WTC11 (cell line): ENCODE results near the gene TUBGCP2. TPM values are rescaled to one million over a fixed set of nuclear protein-coding genes. Genes with fewer than 3 reads are reported as not detected.

ENCODE experiments used
- ATAC-seq: fragments of 200-7000 bp; cut with Tn5 transposase; 2 replicates; pipeline ENCODE4 v1.10.0; 2021; ENCODE audit warnings: mild to moderate bottlenecking, moderate library complexity
- CTCF ChIA-PET: fragments of 300-600 bp; sonication (Branson Sonifier 250); formaldehyde crosslinking; loops from one replicate; lab custom pipeline; 2021; ENCODE audit warnings: antibody characterized with exemption; lab: Charles Lee
- POLR2A ChIA-PET: fragments of 350-600 bp; sonication (Branson Sonifier 250); formaldehyde crosslinking; loops from one replicate; lab custom pipeline; 2021; ENCODE audit warnings: antibody characterized with exemption; lab: Charles Lee
- DNase-seq: peaks from one replicate; pipeline ENCODE4 v3.0.0; 2021; ENCODE audit warnings: low spot score
- H3K27ac Mint-ChIP-seq: 2 replicates; pipeline ENCODE4 v1.8.0; 2021; ENCODE audit warnings: mixed read lengths
- H3K27me3 Mint-ChIP-seq: 2 replicates; pipeline ENCODE4 v1.8.0; 2021; ENCODE audit warnings: low read depth, mild to moderate bottlenecking, moderate library complexity, mixed read lengths
- H3K36me3 Mint-ChIP-seq: 2 replicates; pipeline ENCODE4 v1.8.0; 2021; ENCODE audit warnings: mixed read lengths
- H3K4me1 Mint-ChIP-seq: 2 replicates; pipeline ENCODE4 v1.8.0; 2022; ENCODE audit warnings: mixed read lengths
- H3K4me3 Mint-ChIP-seq: 2 replicates; pipeline ENCODE4 v1.8.0; 2021; ENCODE audit warnings: mild to moderate bottlenecking, moderate library complexity, mixed read lengths
- H3K9me3 Mint-ChIP-seq: 2 replicates; pipeline ENCODE4 v1.8.0; 2021; ENCODE audit warnings: mixed read lengths
- AFF4 ChIP-seq: sonication (generic); formaldehyde crosslinking; IDR thresholded peaks from 2 replicates; pipeline ENCODE4 v1.8.1; 2023; ENCODE audit warnings: mild to moderate bottlenecking, missing genetic modification reagents, borderline replicate concordance
- ARID4B ChIP-seq: sonication (generic); formaldehyde crosslinking; IDR thresholded peaks from 2 replicates; pipeline ENCODE4 v1.8.0; 2023; ENCODE audit warnings: missing genetic modification reagents, mild to moderate bottlenecking, borderline replicate concordance
- ATF1 ChIP-seq: sonication (generic); formaldehyde crosslinking; IDR thresholded peaks from 2 replicates; pipeline ENCODE4 v1.8.1; 2023; ENCODE audit warnings: mild to moderate bottlenecking, moderate library complexity, missing genetic modification reagents
- E2F5 ChIP-seq: sonication (generic); formaldehyde crosslinking; IDR thresholded peaks from 2 replicates; pipeline ENCODE4 v1.8.1; 2022; ENCODE audit warnings: mild to moderate bottlenecking, moderate library complexity, missing genetic modification reagents
- EMX1 ChIP-seq: fragments of 250-450 bp; sonication (Bioruptor Pico); IDR thresholded peaks from 2 replicates; pipeline ENCODE4 v1.8.0; 2021; ENCODE audit warnings: mild to moderate bottlenecking
- FOXJ3 ChIP-seq: sonication (generic); formaldehyde crosslinking; IDR thresholded peaks from 2 replicates; pipeline ENCODE4 v1.9.0; 2021; ENCODE audit warnings: missing genetic modification reagents, mild to moderate bottlenecking, borderline replicate concordance
- IRF2 ChIP-seq: sonication (generic); formaldehyde crosslinking; IDR thresholded peaks from 2 replicates; pipeline ENCODE4 v1.8.0; 2022; ENCODE audit warnings: low read depth, missing genetic modification reagents, borderline replicate concordance
- MXD4 ChIP-seq: fragments of 250-450 bp; sonication (Bioruptor Pico); IDR thresholded peaks from 2 replicates; pipeline ENCODE4 v1.8.0; 2021; ENCODE audit warnings: mild to moderate bottlenecking, moderate library complexity, borderline replicate concordance
- OVOL2 ChIP-seq: fragments of 250-450 bp; sonication (Bioruptor Pico); IDR thresholded peaks from 2 replicates; pipeline ENCODE4 v1.9.0; 2021; ENCODE audit warnings: mild to moderate bottlenecking, borderline replicate concordance
- ZBTB21 ChIP-seq: sonication (generic); formaldehyde crosslinking; IDR thresholded peaks from 2 replicates; pipeline ENCODE4 v1.8.1; 2023; ENCODE audit warnings: mild to moderate bottlenecking, missing genetic modification reagents, borderline replicate concordance
- ZNF671 ChIP-seq: fragments of 250-450 bp; sonication (Bioruptor Pico); IDR thresholded peaks from 2 replicates; pipeline ENCODE4 v1.8.0; 2021; ENCODE audit warnings: mild to moderate bottlenecking
- total RNA-seq: library from RNA; stranded (reverse); gene quantifications from 3 replicates; pipeline ENCODE4 v1.2.3, GENCODE V29; 2021
- TF ChIP-seq, protein P1 (sequence below): sonication (generic); formaldehyde crosslinking; conservative IDR thresholded peaks from 2 replicates; pipeline ENCODE4 v1.8.1; 2022; ENCODE audit warnings: mild to moderate bottlenecking, missing genetic modification reagents
- TF ChIP-seq, protein P2 (sequence below): sonication (generic); formaldehyde crosslinking; IDR thresholded peaks from 2 replicates; pipeline ENCODE4 v1.8.1; 2023; ENCODE audit warnings: mild to moderate bottlenecking, missing genetic modification reagents, moderate library complexity
- TF ChIP-seq, protein P3 (sequence below): fragments of 200-600 bp; IDR thresholded peaks from 2 replicates; pipeline ENCODE4 v1.8.0; 2022; ENCODE audit warnings: antibody characterized with exemption
- TF ChIP-seq, protein P4 (sequence below): fragments of 250-450 bp; sonication (Bioruptor Pico); IDR thresholded peaks from 2 replicates; pipeline ENCODE4 v1.9.0; 2021; ENCODE audit warnings: moderate library complexity, mild to moderate bottlenecking, inconsistent platforms, borderline replicate concordance

The TUBGCP2 gene
- total RNA-seq, 1 experiment from 2014 or later, result 62.5 TPM

DNA sequence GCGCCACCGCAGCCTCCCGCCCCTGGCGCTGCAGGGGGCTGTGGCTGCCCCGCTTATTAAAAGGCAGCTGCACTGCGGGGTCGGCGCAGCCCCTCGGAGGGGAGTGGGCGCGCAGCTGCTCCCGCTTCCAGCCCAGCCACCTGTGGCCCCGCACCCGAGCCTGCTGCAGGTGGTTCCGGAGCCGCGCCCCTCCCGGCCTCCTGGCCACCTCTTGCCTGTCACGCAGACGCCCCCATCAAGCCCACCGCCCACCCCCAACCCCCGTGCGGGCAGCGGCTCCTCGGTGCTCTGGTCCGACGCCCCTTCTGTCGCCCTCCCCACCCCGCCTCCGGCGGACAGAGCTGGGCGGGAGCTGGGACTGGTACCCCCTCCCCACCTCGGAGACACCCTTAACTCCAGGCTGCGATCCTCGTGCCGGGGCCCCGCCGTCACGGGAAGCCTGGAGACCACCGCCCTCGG, 27.5 kb upstream of the TUBGCP2 start:
- Mint-ChIP-seq H3K27me3 (peaks cover 37% of the 10 kb centered on the region), H3K27ac (no peak overlapping the region), H3K36me3 (no peaks in the 10 kb centered on the region), H3K4me1 (no peaks in the 10 kb centered on the region; the same call in 1 of the 2 replicates), H3K9me3 (peaks cover 8% of the 10 kb centered on the region), H3K4me3 (no peak overlapping the region)
- ATAC-seq (no peak; the same call in 1 of the 2 replicates), DNase-seq (no peak)
- ChIA-PET CTCF (interaction anchor here (0.6 kb wide), 1 partner anchor 16 kb away, joined by 3 read pairs; no protein-coding TSS in a partner anchor), POLR2A (interaction anchor here (0.6 kb wide), 1 partner anchor 680 kb away, joined by 3 read pairs; no protein-coding TSS in a partner anchor)
- TF ChIP-seq ATF1 (no peak), IRF2 (CRISPR knock-in tag) (no peak), AFF4 (CRISPR knock-in tag) (no peak), FOXJ3 (CRISPR knock-in tag) (no peak), ZBTB21 (no peak)
- TF ChIP-seq, protein P1, sequence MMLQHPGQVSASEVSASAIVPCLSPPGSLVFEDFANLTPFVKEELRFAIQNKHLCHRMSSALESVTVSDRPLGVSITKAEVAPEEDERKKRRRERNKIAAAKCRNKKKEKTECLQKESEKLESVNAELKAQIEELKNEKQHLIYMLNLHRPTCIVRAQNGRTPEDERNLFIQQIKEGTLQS (CRISPR knock-in tag), result no peak

- H3K9me3 Mint-ChIP-seq, result peaks cover 6% of the 10 kb centered on the region
- peak; percentile 71 for DNase-seq
Measured at GRCh38 chr10:133335246-133336117, 26.8 kb upstream of the TUBGCP2 start.

More at GRCh38 chr10:133335246-133336117, 26.8 kb upstream of the TUBGCP2 start:
- Mint-ChIP-seq H3K36me3 (no peaks in the 10 kb centered on the region), H3K27ac (no peak overlapping the region), H3K27me3 (peaks cover 37% of the 10 kb centered on the region), H3K4me3 (peak overlapping the region; percentile 45; the same call in 1 of the 2 replicates), H3K4me1 (no peaks in the 10 kb centered on the region; the same call in 1 of the 2 replicates)
- ChIA-PET CTCF (no interaction called here), POLR2A (no interaction called here)
- TF ChIP-seq MXD4 (CRISPR knock-in tag) (no peak), EMX1 (no peak), OVOL2 (CRISPR knock-in tag) (no peak), E2F5 (CRISPR knock-in tag) (no peak), ARID4B (CRISPR knock-in tag) (no peak), ZNF671 (CRISPR knock-in tag) (no peak)
- TF ChIP-seq, protein P2, sequence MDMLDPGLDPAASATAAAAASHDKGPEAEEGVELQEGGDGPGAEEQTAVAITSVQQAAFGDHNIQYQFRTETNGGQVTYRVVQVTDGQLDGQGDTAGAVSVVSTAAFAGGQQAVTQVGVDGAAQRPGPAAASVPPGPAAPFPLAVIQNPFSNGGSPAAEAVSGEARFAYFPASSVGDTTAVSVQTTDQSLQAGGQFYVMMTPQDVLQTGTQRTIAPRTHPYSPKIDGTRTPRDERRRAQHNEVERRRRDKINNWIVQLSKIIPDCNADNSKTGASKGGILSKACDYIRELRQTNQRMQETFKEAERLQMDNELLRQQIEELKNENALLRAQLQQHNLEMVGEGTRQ (CRISPR knock-in tag), result no peak
- TF ChIP-seq, protein P3, sequence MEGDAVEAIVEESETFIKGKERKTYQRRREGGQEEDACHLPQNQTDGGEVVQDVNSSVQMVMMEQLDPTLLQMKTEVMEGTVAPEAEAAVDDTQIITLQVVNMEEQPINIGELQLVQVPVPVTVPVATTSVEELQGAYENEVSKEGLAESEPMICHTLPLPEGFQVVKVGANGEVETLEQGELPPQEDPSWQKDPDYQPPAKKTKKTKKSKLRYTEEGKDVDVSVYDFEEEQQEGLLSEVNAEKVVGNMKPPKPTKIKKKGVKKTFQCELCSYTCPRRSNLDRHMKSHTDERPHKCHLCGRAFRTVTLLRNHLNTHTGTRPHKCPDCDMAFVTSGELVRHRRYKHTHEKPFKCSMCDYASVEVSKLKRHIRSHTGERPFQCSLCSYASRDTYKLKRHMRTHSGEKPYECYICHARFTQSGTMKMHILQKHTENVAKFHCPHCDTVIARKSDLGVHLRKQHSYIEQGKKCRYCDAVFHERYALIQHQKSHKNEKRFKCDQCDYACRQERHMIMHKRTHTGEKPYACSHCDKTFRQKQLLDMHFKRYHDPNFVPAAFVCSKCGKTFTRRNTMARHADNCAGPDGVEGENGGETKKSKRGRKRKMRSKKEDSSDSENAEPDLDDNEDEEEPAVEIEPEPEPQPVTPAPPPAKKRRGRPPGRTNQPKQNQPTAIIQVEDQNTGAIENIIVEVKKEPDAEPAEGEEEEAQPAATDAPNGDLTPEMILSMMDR, result no peak
- TF ChIP-seq, protein P4, sequence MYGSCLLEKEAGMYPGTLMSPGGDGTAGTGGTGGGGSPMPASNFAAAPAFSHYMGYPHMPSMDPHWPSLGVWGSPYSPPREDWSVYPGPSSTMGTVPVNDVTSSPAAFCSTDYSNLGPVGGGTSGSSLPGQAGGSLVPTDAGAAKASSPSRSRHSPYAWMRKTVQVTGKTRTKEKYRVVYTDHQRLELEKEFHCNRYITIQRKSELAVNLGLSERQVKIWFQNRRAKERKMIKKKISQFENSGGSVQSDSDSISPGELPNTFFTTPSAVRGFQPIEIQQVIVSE (CRISPR knock-in tag), result no peak
- peak; percentile 40 for ATAC-seq
